Urinary bladder (tissue), 4 donors: ENCODE results near the gene TMEM117. TPM values are rescaled to one million over a fixed set of nuclear protein-coding genes. Genes with fewer than 3 reads are reported as not detected.
"Not testable (repeated sequence)": the region's sequence is repeated elsewhere in the genome, so short reads cannot be mapped to it uniquely, and the experiment has no call there.

ENCODE experiments used
- DNase-seq: peaks from one replicate; pipeline ENCODE4 v3.0.0-alpha.2; 2015; ENCODE audit errors: extremely low spot score
- H3K27ac ChIP-seq: one replicate; pipeline ENCODE4 v1.5.1; 2013; ENCODE audit warnings: low read depth, mild to moderate bottlenecking, moderate library complexity
- H3K36me3 ChIP-seq: one replicate; pipeline ENCODE4 v1.6.1; 2013; ENCODE audit warnings: mild to moderate bottlenecking, moderate library complexity; ENCODE audit not compliant: insufficient read depth
- H3K4me1 ChIP-seq: one replicate; pipeline ENCODE4 v1.6.1; 2013; ENCODE audit warnings: mild to moderate bottlenecking, moderate library complexity; ENCODE audit not compliant: insufficient read depth
- H3K4me3 ChIP-seq: one replicate; pipeline ENCODE4 v1.5.1; 2013; ENCODE audit warnings: low read depth, low read length
- WGBS: extraction: QIAGEN DNeasy Blood & Tissue Kit; methylation state at CpG from one replicate; pipeline ENCODE4 v1.1.7; 2013; 5-methylcytosine and 5-hydroxymethylcytosine counted together
- polyA plus RNA-seq: library from polyadenylated mRNA; stranded (reverse); fragments of 200-250 nt; gene quantifications from one replicate; pipeline ENCODE4 v1.2.3, GENCODE V29; 2013
- total RNA-seq: library from RNA; depleted of rRNA; stranded (reverse); fragments of >200 nt; gene quantifications from one replicate; pipeline ENCODE4 v1.2.3, GENCODE V29; 2014
- donor health status: healthy with polysubstance abuse.
- donor health status: healthy.

Gene TMEM117
- total and polyA plus RNA-seq, 2 donors, result 9.2 to 31.1 TPM

DNA sequence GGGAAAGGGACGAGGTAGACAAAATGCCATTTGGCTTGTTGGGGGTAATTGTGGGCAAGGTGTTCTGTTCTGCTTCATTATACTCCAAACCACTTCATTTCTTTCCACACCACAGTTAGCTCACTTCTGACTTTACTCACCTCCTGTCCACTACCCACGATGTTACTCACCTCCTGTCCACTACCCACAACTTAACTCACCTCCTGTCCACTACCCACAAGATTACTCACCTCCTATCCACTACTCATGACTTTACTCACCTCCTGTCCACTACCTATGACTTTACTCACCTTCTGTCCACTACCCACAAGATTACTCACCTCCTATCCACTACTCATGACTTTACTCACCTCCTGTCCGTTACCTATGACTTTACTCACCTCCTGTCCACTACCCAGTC is 19.7 kb upstream of the TMEM117 start:
- no peaks in the 10 kb centered on the region for H3K4me1 ChIP-seq
- no peak for DNase-seq
- 71% methylated on average over 3 of the region's 3 CpGs for WGBS
- H3K36me3 ChIP-seq, result no peaks in the 10 kb centered on the region
- no peak overlapping the region for H3K4me3 ChIP-seq
- H3K27ac ChIP-seq, result no peak overlapping the region

DNA sequence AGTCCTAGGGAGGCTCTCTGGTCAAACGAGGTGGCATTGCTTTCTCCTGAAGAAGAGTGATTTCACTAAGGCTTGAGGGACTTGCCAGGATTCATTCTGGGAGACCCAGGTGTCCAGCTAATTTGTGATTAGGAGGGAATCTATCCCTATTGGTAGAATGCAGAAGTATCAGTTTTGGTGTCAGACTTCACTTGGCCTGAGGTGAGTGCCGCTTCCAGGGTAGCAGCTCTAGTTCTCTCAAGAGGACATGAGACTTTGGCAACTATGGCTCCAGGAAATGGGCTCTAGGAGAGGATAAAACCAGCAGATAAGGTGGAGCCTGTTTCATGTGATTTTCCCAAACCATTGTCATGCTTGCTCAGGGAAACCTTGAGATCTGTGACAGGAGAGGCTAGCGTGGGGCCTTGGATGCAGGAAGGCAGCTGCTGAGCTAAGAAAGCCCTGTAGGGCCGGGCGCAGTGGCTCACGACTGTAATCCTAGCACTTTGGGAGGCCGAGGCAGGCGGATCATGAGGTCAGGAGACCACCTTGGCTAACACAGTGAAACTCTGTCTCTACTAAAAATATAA is 11.6 kb upstream of the TMEM117 start:
- Histone ChIP-seq H3K27ac (no peak overlapping the region), H3K4me1 (no peaks in the 10 kb centered on the region), H3K4me3 (no peak overlapping the region), H3K36me3 (no peaks in the 10 kb centered on the region)
- 90% methylated on average over 8 of the region's 8 CpGs for WGBS
- no peak for DNase-seq

DNA sequence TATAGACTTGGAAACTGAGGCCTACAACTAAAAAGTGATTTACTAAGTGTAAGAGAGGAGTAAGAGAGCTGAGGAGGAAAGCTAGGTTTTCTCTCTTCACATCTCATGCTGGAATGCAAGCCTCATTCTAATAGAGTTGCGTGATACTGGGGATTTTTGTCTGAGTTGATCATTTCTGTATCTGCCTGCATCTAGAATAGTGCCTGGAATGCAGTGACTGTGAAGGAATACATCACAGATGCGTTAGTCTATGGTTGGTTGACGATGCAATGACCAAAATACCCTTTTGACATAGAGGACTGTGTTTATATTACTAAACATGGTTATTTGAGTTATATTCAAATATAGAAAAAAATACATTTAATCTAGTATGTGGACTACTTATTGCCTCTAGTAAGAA is 9.2 kb upstream of the TMEM117 start:
- Histone ChIP-seq H3K4me1 (no peaks in the 10 kb centered on the region), H3K4me3 (no peak overlapping the region), H3K27ac (no peak overlapping the region), H3K36me3 (no peaks in the 10 kb centered on the region)
- WGBS, result 84% methylated on average over 3 of the region's 3 CpGs
- no peak for DNase-seq

DNA sequence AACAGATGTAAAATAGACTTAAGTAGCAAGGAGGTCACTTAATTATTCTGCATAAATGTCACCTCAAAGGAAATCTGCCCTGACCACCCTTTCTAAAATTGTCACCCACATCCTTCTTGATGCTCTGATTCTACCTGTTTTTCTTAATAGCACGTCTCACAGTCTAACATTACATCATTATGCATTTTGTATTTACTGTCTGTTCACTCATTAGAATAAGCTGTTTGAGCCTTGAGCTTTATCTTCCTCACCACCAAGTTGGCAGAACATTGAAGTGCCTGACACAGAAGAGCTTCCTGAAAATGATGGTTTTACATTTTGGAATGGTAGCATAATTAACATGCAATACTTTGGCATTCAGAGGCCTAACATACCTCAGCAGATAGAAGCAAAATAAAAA is 8.8 kb upstream of the TMEM117 start:
- DNase-seq, result no peak
- 84% methylated on average over 1 of the region's 1 CpG for WGBS
- no peaks in the 10 kb centered on the region for H3K36me3 ChIP-seq
- H3K27ac ChIP-seq, result no peak overlapping the region
- H3K4me3 ChIP-seq, result no peak overlapping the region
- no peaks in the 10 kb centered on the region for H3K4me1 ChIP-seq

DNA sequence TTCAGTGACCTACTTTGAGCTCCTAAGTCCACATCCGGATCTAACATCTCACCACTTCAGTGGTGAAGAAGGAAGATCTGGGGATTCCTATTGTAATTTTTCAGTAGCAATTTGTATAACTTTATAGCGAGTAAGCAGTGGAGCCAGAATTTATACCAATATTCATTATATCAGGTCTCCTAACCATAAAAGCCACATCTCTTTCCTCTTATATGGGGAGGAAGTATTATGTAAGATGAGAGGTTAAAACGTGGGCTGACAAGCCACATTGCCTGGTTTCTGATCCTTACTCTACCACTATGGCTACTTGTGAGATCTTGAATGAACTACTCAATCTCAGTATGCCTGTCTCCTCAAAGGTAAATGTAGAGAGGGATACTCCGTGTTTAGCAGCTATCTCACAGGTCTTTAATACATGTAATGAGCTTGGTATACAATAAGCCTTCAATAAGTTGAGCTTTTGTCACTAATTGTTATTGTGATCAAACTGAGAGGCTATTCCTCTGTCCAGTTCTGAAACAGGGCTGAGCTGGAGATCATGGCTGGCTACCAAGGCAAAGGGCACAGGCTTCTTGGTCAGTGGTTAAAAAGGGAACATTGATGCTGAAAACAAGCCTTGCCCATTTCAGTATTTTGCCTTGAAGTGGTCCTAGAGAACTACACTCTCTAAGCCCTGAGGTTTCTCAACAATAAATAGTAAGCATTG is 3.3 kb upstream of the TMEM117 start:
- no peak for DNase-seq
- no peak overlapping the region for H3K27ac ChIP-seq

DNA sequence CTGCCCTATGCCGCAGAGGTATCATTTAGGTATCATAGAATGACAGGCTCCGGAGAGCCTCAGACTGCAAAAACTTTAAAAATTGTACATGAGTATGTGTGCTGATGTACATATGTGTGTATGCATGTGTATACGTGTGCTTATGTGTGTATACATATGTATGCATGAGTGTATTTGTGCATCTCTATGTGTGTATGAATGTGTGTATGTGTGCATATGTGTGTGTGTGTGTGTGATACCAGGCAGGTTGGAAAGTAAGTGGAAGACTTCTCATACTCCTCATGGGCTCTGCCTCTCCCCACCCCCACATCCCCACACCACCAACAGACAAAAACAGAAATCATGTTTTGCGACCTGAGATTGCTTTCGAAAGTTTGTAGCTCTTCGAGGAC is 621 bp upstream of the TMEM117 start:
- no peak for DNase-seq
- Histone ChIP-seq H3K27ac (peak overlapping the region; percentile 99), H3K4me1 (no peaks in the 10 kb centered on the region), H3K4me3 (peak overlapping the region; percentile 88), H3K36me3 (no peaks in the 10 kb centered on the region)
- 35% methylated on average over 6 of the region's 6 CpGs for WGBS

More for the DNA sequence above, 3.3 kb upstream of the TMEM117 start:
- H3K4me1 ChIP-seq, result no peaks in the 10 kb centered on the region
- WGBS, result 80% methylated on average over 4 of the region's 4 CpGs
- no peaks in the 10 kb centered on the region for H3K36me3 ChIP-seq
- H3K4me3 ChIP-seq, result no peak overlapping the region

DNA sequence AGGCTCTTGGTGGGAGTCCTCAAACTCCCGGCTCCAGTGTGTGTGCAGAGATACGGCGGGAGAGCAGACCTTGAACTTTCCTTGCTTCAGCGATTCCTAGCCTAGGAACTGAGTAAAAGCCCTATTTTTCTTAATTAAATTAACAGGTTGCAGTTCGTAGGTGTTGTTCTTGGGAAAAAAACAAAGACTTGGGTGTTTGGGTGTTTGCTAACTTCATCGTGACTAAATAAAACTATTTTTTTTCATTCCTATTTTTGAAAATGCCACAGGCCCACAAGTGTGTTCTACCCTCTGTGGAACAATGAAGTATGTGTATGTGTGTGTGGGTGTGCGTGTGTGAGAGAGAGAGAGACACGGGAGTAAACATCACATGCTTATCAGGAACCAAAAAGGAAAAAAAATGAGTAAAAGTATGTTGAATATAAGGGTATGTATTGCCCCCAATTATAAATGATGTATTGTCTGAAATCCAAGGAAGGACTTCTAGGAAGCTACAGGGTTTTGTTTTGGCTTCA is 651 bp downstream of the TMEM117 start:
- Histone ChIP-seq H3K4me3 (peak overlapping the region; percentile 88), H3K27ac (peak overlapping the region; percentile 99), H3K36me3 (no peaks in the 10 kb centered on the region), H3K4me1 (no peaks in the 10 kb centered on the region)
- DNase-seq, result peak; percentile 29
- WGBS, result 1% methylated on average over 8 of the region's 8 CpGs

DNA sequence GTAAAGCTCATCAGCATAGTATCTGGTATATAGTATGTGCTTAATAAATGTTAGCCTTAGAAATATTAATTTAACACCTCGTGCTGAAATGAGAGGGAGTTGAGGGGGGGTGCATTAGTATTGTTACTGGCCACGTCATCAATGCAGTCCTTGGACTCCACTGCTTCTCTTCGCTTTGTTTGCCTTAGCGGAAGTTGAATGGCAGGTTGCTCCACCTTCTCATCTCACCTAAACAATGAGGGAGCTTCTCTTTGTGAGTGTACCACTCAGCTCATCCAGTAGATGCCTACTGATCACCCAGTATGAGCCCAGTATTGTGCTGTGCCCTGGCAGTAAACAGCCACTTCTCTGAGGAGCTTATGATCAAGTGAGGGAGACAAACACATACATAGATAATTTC is 4.5 kb downstream of the TMEM117 start:
- Histone ChIP-seq H3K4me1 (no peaks in the 10 kb centered on the region), H3K4me3 (no peak overlapping the region), H3K36me3 (no peaks in the 10 kb centered on the region), H3K27ac (no peak overlapping the region)
- 93% methylated on average over 4 of the region's 4 CpGs for WGBS
- no peak for DNase-seq

DNA sequence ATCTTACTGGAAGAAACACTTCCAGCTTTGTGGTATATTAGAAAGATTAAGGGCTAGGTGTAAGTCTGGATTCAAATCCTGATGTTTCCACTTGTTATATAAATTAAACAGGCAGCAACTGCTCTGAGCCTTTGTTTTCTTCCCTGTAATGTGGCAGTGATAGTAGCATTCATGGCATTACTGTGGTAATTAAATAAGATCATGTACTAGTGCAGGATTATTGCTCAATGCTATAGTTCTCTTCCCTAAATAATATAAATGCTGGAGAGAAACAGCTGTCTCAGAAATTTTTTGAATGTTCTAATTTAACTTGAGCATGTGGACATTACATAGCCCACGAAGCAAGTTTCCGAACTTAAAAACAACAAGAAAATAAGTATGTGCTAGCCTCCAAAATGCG is 5.4 kb downstream of the TMEM117 start:
- WGBS, result 80% methylated on average over 3 of the region's 3 CpGs
- Histone ChIP-seq H3K27ac (no peak overlapping the region), H3K4me1 (no peaks in the 10 kb centered on the region), H3K36me3 (no peaks in the 10 kb centered on the region), H3K4me3 (no peak overlapping the region)
- DNase-seq, result no peak

DNA sequence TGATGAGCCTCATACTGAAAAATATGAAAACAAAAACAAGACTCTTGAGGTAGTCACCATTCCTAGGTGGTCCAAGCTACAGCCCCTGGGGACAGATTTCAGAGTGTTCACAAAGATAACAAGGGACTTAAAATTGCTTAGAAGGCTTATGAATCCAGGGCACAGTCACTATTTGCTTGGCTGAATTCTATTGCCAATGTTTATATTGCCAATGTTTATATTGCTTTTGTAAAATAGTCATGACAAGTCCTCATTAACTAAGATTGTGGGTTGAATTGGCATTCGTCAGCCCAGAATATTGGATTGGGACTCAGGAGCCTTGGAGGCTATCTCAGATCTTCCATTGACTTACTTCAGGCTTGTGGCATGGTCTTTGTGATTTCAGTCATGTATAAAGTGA is 6.4 kb downstream of the TMEM117 start:
- WGBS, result 90% methylated on average over 1 of the region's 1 CpG
- no peak overlapping the region for H3K4me3 ChIP-seq
- H3K4me1 ChIP-seq, result no peaks in the 10 kb centered on the region
- no peaks in the 10 kb centered on the region for H3K36me3 ChIP-seq
- no peak for DNase-seq
- H3K27ac ChIP-seq, result no peak overlapping the region

DNA sequence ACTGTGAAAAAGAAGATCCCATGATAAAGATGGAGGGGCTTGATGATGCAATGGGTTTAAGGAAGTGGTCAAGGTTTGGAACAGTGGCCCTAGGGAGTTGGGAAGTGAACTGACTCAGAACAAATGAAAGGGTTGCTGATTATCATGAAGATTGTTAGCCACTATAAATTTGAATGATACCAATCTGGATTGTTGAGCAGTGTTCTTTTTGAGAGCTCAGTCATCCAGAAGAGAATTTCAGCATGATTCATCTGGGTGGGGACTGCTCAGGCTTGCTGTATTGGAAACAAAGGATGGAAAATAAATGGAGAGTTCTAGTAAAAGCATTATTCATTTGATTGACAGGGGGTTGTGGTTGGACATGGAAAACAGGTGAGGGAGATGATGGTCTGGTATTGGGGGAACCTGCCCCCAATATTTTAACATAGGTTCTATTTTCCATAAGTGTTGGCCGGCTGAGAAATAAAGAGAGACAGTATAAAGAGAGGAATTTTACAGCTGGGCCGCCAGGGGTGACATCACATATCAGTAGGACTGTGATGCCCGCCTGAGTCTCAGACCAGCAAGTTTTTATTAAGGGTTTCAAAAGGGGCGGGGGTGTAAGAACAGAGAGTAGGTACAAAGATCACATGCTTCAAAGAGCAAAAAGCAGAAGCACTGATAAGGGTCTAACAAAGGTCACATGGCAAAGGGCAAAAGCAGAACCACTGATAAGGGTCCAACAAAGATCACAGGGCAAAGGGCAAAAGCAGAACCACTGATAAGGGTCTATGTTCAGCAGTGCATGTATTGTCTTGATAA is 11.7 kb downstream of the TMEM117 start:
- not testable (repeated sequence) for H3K4me1 ChIP-seq, H3K36me3 ChIP-seq, H3K4me3 ChIP-seq, DNase-seq, H3K27ac ChIP-seq
- WGBS, result 83% methylated on average over 4 of the region's 4 CpGs

DNA sequence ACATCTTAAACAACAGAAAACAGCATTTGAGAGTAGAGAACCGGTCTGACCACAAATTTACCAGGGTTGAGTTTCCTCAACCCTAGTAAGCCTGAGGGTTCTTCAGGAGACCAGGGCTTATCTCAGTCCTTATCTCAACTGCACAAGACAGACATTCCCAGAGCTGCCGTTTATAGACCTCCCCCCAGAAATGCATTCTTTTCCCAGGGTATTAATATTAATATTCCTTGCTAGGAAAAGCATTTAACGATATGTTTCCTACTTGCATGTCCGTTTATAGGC is 12.3 kb downstream of the TMEM117 start:
- no peak overlapping the region for H3K4me3 ChIP-seq
- H3K4me1 ChIP-seq, result no peaks in the 10 kb centered on the region
- H3K36me3 ChIP-seq, result no peaks in the 10 kb centered on the region
- H3K27ac ChIP-seq, result no peak overlapping the region
- no peak for DNase-seq
- 83% methylated on average over 4 of the region's 4 CpGs for WGBS

DNA sequence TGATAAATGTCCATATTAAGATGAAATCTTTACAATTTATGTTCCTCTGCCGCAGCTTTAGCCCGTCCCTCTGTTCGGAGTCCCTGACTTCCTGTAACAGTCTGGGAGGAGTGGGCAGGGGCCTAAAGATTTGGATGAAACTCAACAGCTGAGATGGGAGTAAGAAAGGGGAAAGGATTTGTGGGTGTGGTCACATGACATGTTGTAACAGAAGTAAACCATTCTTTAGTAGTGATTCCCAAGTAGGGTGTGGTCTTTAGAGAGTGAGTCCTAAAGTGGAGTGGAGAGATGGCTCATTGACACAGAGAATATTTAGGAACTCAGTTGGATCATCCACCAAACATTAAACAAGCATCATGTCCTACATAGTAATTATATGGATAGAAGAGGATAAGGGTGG is 12.9 kb downstream of the TMEM117 start:
- DNase-seq, result no peak
- no peak overlapping the region for H3K27ac ChIP-seq
- no peaks in the 10 kb centered on the region for H3K36me3 ChIP-seq
- no peak overlapping the region for H3K4me3 ChIP-seq
- 77% methylated on average over 3 of the region's 3 CpGs for WGBS
- H3K4me1 ChIP-seq, result no peaks in the 10 kb centered on the region

DNA sequence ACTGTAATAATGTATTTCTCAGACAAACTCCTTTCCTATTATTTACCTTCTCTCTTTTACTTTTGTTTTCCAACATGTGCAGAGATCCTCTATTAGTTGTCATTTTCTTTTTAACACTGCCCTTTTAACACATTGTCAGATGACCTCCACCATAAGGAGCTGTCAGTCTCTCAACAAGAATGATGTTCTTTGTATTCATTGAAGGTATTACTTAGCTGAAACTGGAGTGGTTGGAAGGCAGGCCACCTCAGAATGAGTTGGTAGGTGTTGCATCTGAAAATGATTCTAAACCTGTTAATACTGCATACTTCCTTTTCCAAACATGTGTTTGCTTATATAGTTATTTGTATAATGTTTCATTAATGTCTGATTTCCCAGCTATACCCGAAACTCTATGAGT is 16.9 kb downstream of the TMEM117 start:
- Histone ChIP-seq H3K4me3 (no peak overlapping the region), H3K4me1 (no peaks in the 10 kb centered on the region), H3K27ac (no peak overlapping the region), H3K36me3 (no peaks in the 10 kb centered on the region)
- DNase-seq, result no peak
- WGBS, result 97% methylated on average over 1 of the region's 1 CpG
